Thymus (tissue), 11 donors: ENCODE measurements around the gene C1orf116. TPM values are rescaled to one million over a fixed set of nuclear protein-coding genes. Genes with fewer than 3 reads are reported as not detected.

Source experiments
- DNase-seq, 9 donors: peaks; one replicate each; pipeline ENCODE4 v3.0.0-alpha.2; 2013; ENCODE audit warnings: low spot score in 9 of 9, low read depth in 6 of 9, missing footprints in 1 of 9
- H3K27ac ChIP-seq, 2 donors: one replicate each; pipeline ENCODE4 v1.5.1; 2013; ENCODE audit warnings: control low read depth in 1 of 2, low read depth in 1 of 2, low read length in 1 of 2, mild to moderate bottlenecking in 1 of 2, moderate library complexity in 1 of 2
- H3K27me3 ChIP-seq, 2 donors: one replicate each; pipeline ENCODE4 v1.5.1; 2013; ENCODE audit warnings: low read length in 1 of 2; ENCODE audit not compliant: control insufficient read depth in 2 of 2, insufficient read depth in 1 of 2
- H3K36me3 ChIP-seq, 2 donors: one replicate each; pipeline ENCODE4 v1.5.1; 2013; ENCODE audit warnings: low read length in 1 of 2, mild to moderate bottlenecking in 1 of 2, moderate library complexity in 1 of 2; ENCODE audit not compliant: control insufficient read depth in 2 of 2, insufficient read depth in 2 of 2
- H3K4me1 ChIP-seq, 2 donors: one replicate each; pipeline ENCODE4 v1.5.1; 2013; ENCODE audit warnings: low read length in 2 of 2; ENCODE audit not compliant: control insufficient read depth in 2 of 2, insufficient read depth in 2 of 2
- H3K4me3 ChIP-seq, 2 donors: one replicate each; pipeline ENCODE4 v1.5.1; 2013; ENCODE audit warnings: low read length in 2 of 2, control low read depth in 1 of 2, mild to moderate bottlenecking in 1 of 2
- H3K9me3 ChIP-seq, 2 donors: one replicate each; pipeline ENCODE4 v1.5.1; 2013; ENCODE audit warnings: low read length in 1 of 2, mild to moderate bottlenecking in 1 of 2; ENCODE audit not compliant: control insufficient read depth in 2 of 2, insufficient read depth in 1 of 2
- WGBS: extraction: QIAGEN DNeasy Blood & Tissue Kit; methylation state at CpG from one replicate; pipeline ENCODE4 v1.1.7; 2013; 5-methylcytosine and 5-hydroxymethylcytosine counted together
- polyA plus RNA-seq: library from polyadenylated mRNA; stranded (reverse); fragments of 200-250 nt; gene quantifications from one replicate; pipeline ENCODE4 v1.2.3, GENCODE V29; 2013
- total RNA-seq: library from RNA; stranded (reverse); fragments of 120-200 nt; gene quantifications from one replicate; pipeline ENCODE4 v1.2.4, GENCODE V29; 2013
- donor health status: healthy.

C1orf116 gene
- total and polyA plus RNA-seq, 2 donors, result 0.05 to 0.98 TPM

DNA sequence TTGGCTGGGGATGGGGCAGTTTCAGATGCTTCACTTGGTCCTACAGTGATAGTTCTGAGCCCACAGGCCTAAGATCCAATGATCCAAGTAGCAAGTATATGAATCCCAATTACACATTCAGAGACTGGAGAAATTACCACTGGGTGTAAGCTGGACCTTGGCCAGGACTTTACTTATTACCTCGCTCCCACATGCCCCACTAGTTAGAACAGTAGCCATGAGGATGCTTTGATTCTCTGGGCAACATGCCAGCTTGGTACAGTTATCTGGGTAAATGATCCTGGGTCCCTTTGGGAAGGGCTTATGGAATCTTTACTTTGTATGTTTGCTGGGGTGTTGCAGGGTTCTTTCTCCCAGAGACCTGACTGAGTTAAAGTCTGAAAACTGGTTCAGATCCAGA, 57.2 kb downstream of the C1orf116 start:
- Histone ChIP-seq H3K27ac (no peak overlapping the region), H3K4me1 (no peaks in the 10 kb centered on the region), H3K36me3 (no peaks in the 10 kb centered on the region), H3K9me3 (no peaks in the 10 kb centered on the region), H3K4me3 (no peak overlapping the region), H3K27me3 (no peaks in the 10 kb centered on the region)
- WGBS, result 97% methylated on average over 1 of the region's 1 CpG
- DNase-seq, result no peak

DNA sequence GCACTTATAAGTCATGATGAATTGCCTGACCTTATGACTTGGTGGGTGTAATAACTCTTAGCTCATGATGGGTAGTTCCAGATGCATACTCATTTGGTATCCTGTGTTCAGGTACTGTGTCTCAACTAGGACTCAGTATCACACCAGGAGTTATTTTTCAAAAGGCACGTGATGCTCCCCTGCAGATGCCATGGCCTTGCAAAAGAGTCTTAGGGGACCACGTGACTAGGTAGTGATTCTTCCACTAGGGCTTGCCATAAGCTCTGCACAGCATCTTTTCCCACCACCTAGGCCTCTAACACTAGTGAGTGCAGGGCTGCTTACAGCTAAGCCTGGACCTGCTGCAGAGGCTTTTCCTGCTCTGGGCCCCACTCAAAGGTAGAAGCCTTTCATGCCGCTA, 58.4 kb downstream of the C1orf116 start:
- no peaks in the 10 kb centered on the region for H3K4me1 ChIP-seq
- H3K27me3 ChIP-seq, result no peaks in the 10 kb centered on the region
- no peaks in the 10 kb centered on the region for H3K36me3 ChIP-seq
- no peaks in the 10 kb centered on the region for H3K9me3 ChIP-seq
- H3K4me3 ChIP-seq, result no peak overlapping the region
- no peak for DNase-seq
- WGBS, result 97% methylated on average over 3 of the region's 3 CpGs
- H3K27ac ChIP-seq, result no peak overlapping the region

- H3K36me3 ChIP-seq, result no peaks in the 10 kb centered on the region
- no peak overlapping the region for H3K27ac ChIP-seq
- no peaks in the 10 kb centered on the region for H3K27me3 ChIP-seq
- H3K4me1 ChIP-seq, result peaks cover under 1 to 3% of the 10 kb centered on the region in 2 donors
- H3K4me3 ChIP-seq, result no peak overlapping the region
- WGBS, result 96% methylated on average over 2 of the region's 2 CpGs
- no peaks in the 10 kb centered on the region for H3K9me3 ChIP-seq
- no peak for DNase-seq
Observed at GRCh38 chr1:206972728-206973127, 59.8 kb downstream of the C1orf116 start.

- Histone ChIP-seq H3K27me3 (no peaks in the 10 kb centered on the region), H3K4me3 (no peak overlapping the region), H3K4me1 (peaks cover 7 to 13% of the 10 kb centered on the region in 2 donors), H3K36me3 (no peaks in the 10 kb centered on the region), H3K9me3 (no peaks in the 10 kb centered on the region), H3K27ac (no peak overlapping the region)
- no peak for DNase-seq
- WGBS, result 96% methylated on average over 2 of the region's 2 CpGs
Observed at GRCh38 chr1:206971029-206971655, 61.4 kb downstream of the C1orf116 start.

GRCh38 chr1:206970446-206970845, 62.1 kb downstream of the C1orf116 start, which contains the start of gene FCAMR:
Gene FCAMR, minus strand, starts transcription at chr1:206970460. Its CDS starts 335 bp downstream, at chr1:206970125.
- DNase-seq, result no peak
- Histone ChIP-seq H3K36me3 (no peaks in the 10 kb centered on the region), H3K9me3 (no peaks in the 10 kb centered on the region), H3K4me1 (peaks cover 7 to 13% of the 10 kb centered on the region in 2 donors), H3K27me3 (no peaks in the 10 kb centered on the region), H3K27ac (no peak within 1 kb of the TSS), H3K4me3 (no peak within 1 kb of the TSS)
- WGBS, result 93% methylated on average over 2 of the region's 2 CpGs

DNA sequence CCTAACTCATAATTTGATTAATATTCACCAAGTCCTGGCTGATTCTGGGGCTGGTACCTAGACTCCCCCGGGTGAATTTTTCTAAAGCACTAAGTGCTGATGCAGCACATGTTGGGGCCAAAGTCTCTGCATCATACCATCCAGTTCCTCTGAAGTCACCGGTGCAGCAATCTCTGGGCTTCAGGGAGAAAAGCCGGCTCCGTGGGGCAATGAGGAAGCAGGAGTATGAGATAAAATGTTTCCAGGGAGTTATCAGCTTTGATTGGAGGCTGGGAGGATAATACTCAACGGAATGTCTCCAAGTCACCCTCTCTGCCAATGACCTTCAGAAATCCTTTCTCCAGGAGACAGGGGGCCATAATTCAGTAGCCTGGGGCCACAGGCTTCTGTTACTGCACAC, 63.5 kb downstream of the C1orf116 start:
- WGBS, result 81% methylated on average over 5 of the region's 5 CpGs

More for the DNA sequence above, 63.5 kb downstream of the C1orf116 start:
- Histone ChIP-seq H3K4me1 (peaks cover 7 to 13% of the 10 kb centered on the region in 2 donors), H3K27me3 (no peaks in the 10 kb centered on the region), H3K9me3 (no peaks in the 10 kb centered on the region), H3K4me3 (no peak overlapping the region), H3K27ac (no peak overlapping the region), H3K36me3 (no peaks in the 10 kb centered on the region)
- no peak for DNase-seq

Other genes with a start within 250 kb of the C1orf116 start
- gene IL20, start 167.1 kb downstream of the C1orf116 start, total RNA-seq, result 0.05 TPM
- gene IL20, start 167.1 kb downstream of the C1orf116 start, polyA plus RNA-seq, result 0.66 TPM
- gene IL24, start 135.3 kb downstream of the C1orf116 start, total RNA-seq, result 0.09 TPM
- 0.50 TPM for gene IL24, start 135.3 kb downstream of the C1orf116 start, polyA plus RNA-seq
- gene FCMR, start 110.8 kb downstream of the C1orf116 start, total RNA-seq, result 38.9 TPM
- gene FCMR, start 110.8 kb downstream of the C1orf116 start, polyA plus RNA-seq, result 59.0 TPM
- gene PIGR, start 86.3 kb downstream of the C1orf116 start, total RNA-seq, result 0.24 TPM
- 1.1 TPM for gene PIGR, start 86.3 kb downstream of the C1orf116 start, polyA plus RNA-seq
- 0.19 TPM for gene FCAMR, start 62.3 kb downstream of the C1orf116 start, total RNA-seq
- 0.43 TPM for gene FCAMR, start 62.3 kb downstream of the C1orf116 start, polyA plus RNA-seq
- gene YOD1, start 18.5 kb upstream of the C1orf116 start, total RNA-seq, result 11.5 TPM
- 10.5 TPM for gene YOD1, start 18.5 kb upstream of the C1orf116 start, polyA plus RNA-seq
- 6.7 TPM for gene PFKFB2, start 20.5 kb upstream of the C1orf116 start, total RNA-seq
- 31.0 TPM for gene PFKFB2, start 20.5 kb upstream of the C1orf116 start, polyA plus RNA-seq
- 0.71 TPM for gene C4BPB, start 56.1 kb upstream of the C1orf116 start, total RNA-seq
- gene C4BPB, start 56.1 kb upstream of the C1orf116 start, polyA plus RNA-seq, result 1.1 TPM
- 0.09 TPM for gene C4BPA, start 71.5 kb upstream of the C1orf116 start, total RNA-seq
- gene C4BPA, start 71.5 kb upstream of the C1orf116 start, polyA plus RNA-seq, result 0.32 TPM